Osteoblast (primary cell): ENCODE results near the gene TTC1. TPM values are rescaled to one million over a fixed set of nuclear protein-coding genes. Genes with fewer than 3 reads are reported as not detected.

Experiments used
- DNase-seq: peaks from one replicate; pipeline ENCODE4 v3.0.0; 2011; ENCODE audit warnings: low spot score, mixed read lengths; ENCODE audit not compliant: insufficient read length; ENCODE audit errors: missing footprints
- H2AFZ ChIP-seq: 2 replicates; pipeline ENCODE4 v1.6.0; 2011; ENCODE audit warnings: mild to moderate bottlenecking, low read length
- H3K27ac ChIP-seq: 2 replicates; pipeline ENCODE4 v1.5.1; 2011; ENCODE audit warnings: mild to moderate bottlenecking, low read depth, low read length, moderate library complexity
- H3K27me3 ChIP-seq: 2 replicates; pipeline ENCODE4 v1.6.0; 2012; ENCODE audit warnings: mild to moderate bottlenecking, control low read depth, inconsistent platforms, low read length, moderate library complexity; ENCODE audit not compliant: insufficient read depth
- H3K36me3 ChIP-seq: 2 replicates; pipeline ENCODE4 v1.5.1; 2011; ENCODE audit warnings: mild to moderate bottlenecking, low read length, control low read depth, moderate library complexity; ENCODE audit not compliant: insufficient read depth
- H3K4me1 ChIP-seq: 2 replicates; pipeline ENCODE4 v1.5.1; 2011; ENCODE audit warnings: mild to moderate bottlenecking, low read length, control low read depth, moderate library complexity; ENCODE audit not compliant: insufficient read depth
- H3K4me2 ChIP-seq: 2 replicates; pipeline ENCODE4 v1.6.0; 2011; ENCODE audit warnings: mild to moderate bottlenecking, low read length; ENCODE audit not compliant: insufficient read depth
- H3K4me3 ChIP-seq: fragments of 200-600 bp; sonication (generic); 3 replicates; pipeline ENCODE4 v1.5.1; 2012; ENCODE audit warnings: mild to moderate bottlenecking, low read length, inconsistent platforms; ENCODE audit not compliant: insufficient read depth
- H3K79me2 ChIP-seq: 2 replicates; pipeline ENCODE4 v1.6.0; 2012; ENCODE audit warnings: mild to moderate bottlenecking, low read length, control low read depth, inconsistent platforms; ENCODE audit not compliant: insufficient read depth
- H3K9me3 ChIP-seq: 2 replicates; pipeline ENCODE4 v1.5.1; 2011; ENCODE audit warnings: low read depth, low read length, control low read depth
- H4K20me1 ChIP-seq: 2 replicates; pipeline ENCODE4 v1.6.0; 2012; ENCODE audit warnings: mild to moderate bottlenecking, low read length, control low read depth; ENCODE audit not compliant: insufficient read depth
- total RNA-seq: library from RNA; depleted of rRNA; stranded (reverse); fragments of >200 nt; gene quantifications from 2 replicates; pipeline ENCODE4 v1.2.3, GENCODE V29; 2012
- TF ChIP-seq, protein P1 (sequence below): IDR thresholded peaks from 2 replicates; pipeline ENCODE4 v1.5.1; 2011; ENCODE audit warnings: mild to moderate bottlenecking, low read depth, low read length, moderate library complexity; ENCODE audit errors: extremely low read depth

Gene TTC1
- total RNA-seq, 1 donor, result 49.9 TPM

DNA sequence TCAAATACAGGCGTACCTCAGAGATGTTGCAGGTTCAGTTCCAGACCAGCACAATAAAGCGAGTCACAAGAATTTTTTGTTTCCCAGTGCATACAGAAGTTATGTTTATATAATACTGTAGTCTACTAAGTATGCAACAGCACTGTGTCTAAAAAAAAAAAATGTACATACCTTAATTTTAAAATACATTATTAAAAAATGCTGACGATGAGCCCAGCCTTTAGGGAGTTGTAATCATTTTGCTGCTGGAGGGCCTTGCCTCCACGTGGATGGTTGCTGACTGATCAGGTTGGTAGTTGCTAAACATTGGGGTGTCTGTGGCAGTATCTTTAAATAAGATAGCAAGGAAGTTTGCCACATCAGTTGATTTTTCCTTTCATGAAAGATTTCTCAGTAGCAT, 48.3 kb downstream of the TTC1 start:
- no peak overlapping the region for H3K4me2 ChIP-seq
- peaks cover 14% of the 10 kb centered on the region for H3K4me1 ChIP-seq
- H3K9me3 ChIP-seq, result no peaks in the 10 kb centered on the region
- H3K36me3 ChIP-seq, result peaks cover 46% of the 10 kb centered on the region
- no peaks in the 10 kb centered on the region for H3K27me3 ChIP-seq
- no peak overlapping the region for H3K4me3 ChIP-seq
- DNase-seq, result no peak
- H3K27ac ChIP-seq, result no peak overlapping the region
- TF ChIP-seq, protein P1, sequence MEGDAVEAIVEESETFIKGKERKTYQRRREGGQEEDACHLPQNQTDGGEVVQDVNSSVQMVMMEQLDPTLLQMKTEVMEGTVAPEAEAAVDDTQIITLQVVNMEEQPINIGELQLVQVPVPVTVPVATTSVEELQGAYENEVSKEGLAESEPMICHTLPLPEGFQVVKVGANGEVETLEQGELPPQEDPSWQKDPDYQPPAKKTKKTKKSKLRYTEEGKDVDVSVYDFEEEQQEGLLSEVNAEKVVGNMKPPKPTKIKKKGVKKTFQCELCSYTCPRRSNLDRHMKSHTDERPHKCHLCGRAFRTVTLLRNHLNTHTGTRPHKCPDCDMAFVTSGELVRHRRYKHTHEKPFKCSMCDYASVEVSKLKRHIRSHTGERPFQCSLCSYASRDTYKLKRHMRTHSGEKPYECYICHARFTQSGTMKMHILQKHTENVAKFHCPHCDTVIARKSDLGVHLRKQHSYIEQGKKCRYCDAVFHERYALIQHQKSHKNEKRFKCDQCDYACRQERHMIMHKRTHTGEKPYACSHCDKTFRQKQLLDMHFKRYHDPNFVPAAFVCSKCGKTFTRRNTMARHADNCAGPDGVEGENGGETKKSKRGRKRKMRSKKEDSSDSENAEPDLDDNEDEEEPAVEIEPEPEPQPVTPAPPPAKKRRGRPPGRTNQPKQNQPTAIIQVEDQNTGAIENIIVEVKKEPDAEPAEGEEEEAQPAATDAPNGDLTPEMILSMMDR, result no peak
- H3K79me2 ChIP-seq, result no peaks in the 10 kb centered on the region
- no peaks in the 10 kb centered on the region for H4K20me1 ChIP-seq
- H2AFZ ChIP-seq, result no peak overlapping the region

DNA sequence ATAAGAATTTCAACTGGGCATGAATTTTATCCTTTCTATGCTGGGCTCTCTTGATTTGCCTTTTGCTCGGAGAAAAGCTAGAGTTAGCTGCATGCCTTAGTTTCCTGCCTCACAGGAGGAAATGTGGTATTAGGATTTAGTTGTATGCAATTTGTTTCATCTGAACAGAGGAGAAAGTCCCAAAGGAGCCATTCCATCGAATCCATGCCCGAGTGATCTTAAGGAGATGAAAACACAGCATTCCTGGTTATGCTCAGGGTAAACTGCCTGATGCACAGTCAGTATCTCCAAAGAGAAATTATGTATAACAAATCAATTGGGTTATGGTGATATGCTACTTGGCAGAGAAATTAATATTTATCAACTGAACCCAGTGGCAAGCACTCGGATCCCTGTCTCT, 51.1 kb downstream of the TTC1 start:
- no peaks in the 10 kb centered on the region for H4K20me1 ChIP-seq
- H3K27me3 ChIP-seq, result no peaks in the 10 kb centered on the region
- H3K4me1 ChIP-seq, result no peaks in the 10 kb centered on the region
- no peaks in the 10 kb centered on the region for H3K9me3 ChIP-seq
- TF ChIP-seq, protein P1, result no peak
- H3K79me2 ChIP-seq, result no peaks in the 10 kb centered on the region
- H3K4me2 ChIP-seq, result no peak overlapping the region
- no peak overlapping the region for H3K4me3 ChIP-seq
- H3K27ac ChIP-seq, result no peak overlapping the region
- no peak overlapping the region for H2AFZ ChIP-seq
- H3K36me3 ChIP-seq, result peaks cover 37% of the 10 kb centered on the region
- DNase-seq, result no peak

DNA sequence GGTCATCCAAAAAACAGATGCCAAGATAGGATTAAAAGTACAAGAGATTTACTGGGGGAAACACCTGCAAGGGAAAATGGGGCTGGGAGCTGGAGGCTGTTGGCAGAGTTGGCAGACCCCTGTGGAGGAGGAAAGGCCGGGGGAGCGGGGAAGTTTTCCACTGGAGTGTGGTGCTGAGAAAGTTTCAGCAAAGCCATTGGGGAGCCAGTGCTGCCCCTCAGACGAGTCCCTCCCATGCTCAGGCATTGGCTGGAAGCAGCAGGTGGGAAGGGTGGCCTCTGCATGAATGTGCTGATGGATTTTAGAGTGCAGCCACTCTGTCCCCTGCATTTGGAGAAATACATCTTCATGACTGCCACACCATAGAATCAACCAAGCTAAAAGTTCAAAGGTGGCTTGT, 52.8 kb downstream of the TTC1 start:
- Histone ChIP-seq H3K9me3 (no peaks in the 10 kb centered on the region), H3K4me3 (no peak overlapping the region), H3K4me2 (no peak overlapping the region), H4K20me1 (no peaks in the 10 kb centered on the region), H3K27me3 (no peaks in the 10 kb centered on the region), H3K4me1 (no peaks in the 10 kb centered on the region), H3K79me2 (no peaks in the 10 kb centered on the region), H3K27ac (no peak overlapping the region), H2AFZ (no peak overlapping the region), H3K36me3 (peaks cover 29% of the 10 kb centered on the region)
- TF ChIP-seq, protein P1, result no peak
- DNase-seq, result no peak

DNA sequence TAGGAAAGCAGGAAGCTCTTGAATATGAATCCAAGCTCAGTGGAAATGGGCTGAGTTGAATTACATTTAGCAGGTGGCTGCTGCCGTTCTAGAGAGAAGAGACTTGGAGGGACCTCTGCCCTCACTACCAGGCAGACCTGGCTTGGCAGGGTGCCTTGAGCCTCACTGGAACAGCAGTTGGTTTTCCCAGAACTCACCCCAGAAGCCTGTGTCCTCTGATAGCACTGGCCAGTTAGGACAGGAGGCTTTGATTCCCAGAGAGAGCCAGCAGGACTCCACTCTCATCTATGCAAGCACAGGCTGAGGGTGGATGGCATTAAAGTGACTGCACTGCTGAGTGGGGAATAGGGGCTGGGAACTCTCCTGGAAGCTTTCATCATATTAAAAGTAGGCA, 55.5 kb downstream of the TTC1 start:
- Histone ChIP-seq H3K27ac (no peak overlapping the region), H4K20me1 (no peaks in the 10 kb centered on the region), H3K4me1 (no peaks in the 10 kb centered on the region), H3K79me2 (no peaks in the 10 kb centered on the region), H3K4me3 (no peak overlapping the region), H2AFZ (no peak overlapping the region), H3K27me3 (no peaks in the 10 kb centered on the region), H3K36me3 (peaks cover 26% of the 10 kb centered on the region), H3K9me3 (no peaks in the 10 kb centered on the region), H3K4me2 (no peak overlapping the region)
- TF ChIP-seq, protein P1, result no peak
- DNase-seq, result no peak
